Caki2 (cell line): ENCODE data around the gene SMIM20. TPM values are rescaled to one million over a fixed set of nuclear protein-coding genes. Genes with fewer than 3 reads are reported as not detected.

Source experiments
- DNase-seq: peaks from one replicate; pipeline ENCODE4 v3.0.0-alpha.2; 2015; ENCODE audit warnings: low read depth
- in situ Hi-C: cut with HindIII; loops from 2 replicates; pipeline ENCODE4 v1.10.0; 2016; ENCODE audit warnings: low sequenced_read_pairs, low pct_unique_long_range_greater_than_20kb, mixed read lengths
- total RNA-seq: library from RNA; depleted of rRNA; stranded (reverse); fragments of >200 nt; shearing (Covaris generic); gene quantifications from 2 replicates; pipeline ENCODE4 v1.2.3, GENCODE V29; 2014; ENCODE audit warnings: low replicate concordance

The SMIM20 gene
- total RNA-seq, 1 experiment from 2014 or later, result 96.5 TPM

- DNase-seq, result peak; percentile 50
- in situ Hi-C loops, result no loop called here
These were observed 5.7 kb downstream of the SMIM20 start for GRCh38 chr4:25919676-25920075.

- in situ Hi-C loops, result no loop called here
These were observed 7.9 kb downstream of the SMIM20 start for GRCh38 chr4:25921922-25922321.

GRCh38 chr4:25922812-25923369 is 8.9 kb downstream of the SMIM20 start:
- in situ Hi-C loops, result no loop called here
- no peak for DNase-seq

More at GRCh38 chr4:25921922-25922321, 7.9 kb downstream of the SMIM20 start:
- no peak for DNase-seq

GRCh38 chr4:25923745-25924144 is 9.7 kb downstream of the SMIM20 start:
- no peak for DNase-seq
- in situ Hi-C loops, result no loop called here

GRCh38 chr4:25925486-25926201 is 11.6 kb downstream of the SMIM20 start:
- in situ Hi-C loops, result no loop called here
- no peak for DNase-seq

GRCh38 chr4:25926462-25926861 is 12.4 kb downstream of the SMIM20 start:
- in situ Hi-C loops, result no loop called here
- DNase-seq, result no peak

- DNase-seq, result no peak
- in situ Hi-C loops, result no loop called here
These were observed 13.6 kb downstream of the SMIM20 start for GRCh38 chr4:25927361-25928195.

- in situ Hi-C loops, result no loop called here
- no peak for DNase-seq
These were observed 14.6 kb downstream of the SMIM20 start for GRCh38 chr4:25928379-25929297.

GRCh38 chr4:25929298-25929686 is 15.3 kb downstream of the SMIM20 start:
- in situ Hi-C loops, result no loop called here
- no peak for DNase-seq

GRCh38 chr4:25930731-25931354 is 16.8 kb downstream of the SMIM20 start:
- in situ Hi-C loops, result no loop called here
- no peak for DNase-seq

GRCh38 chr4:25936696-25937095 is 22.7 kb downstream of the SMIM20 start:
- in situ Hi-C loops, result no loop called here
- DNase-seq, result no peak

GRCh38 chr4:25937801-25938200 is 23.8 kb downstream of the SMIM20 start:
- DNase-seq, result no peak
- in situ Hi-C loops, result no loop called here

- DNase-seq, result no peak
- in situ Hi-C loops, result no loop called here
These were observed 24.3 kb downstream of the SMIM20 start for GRCh38 chr4:25938366-25938765.

- in situ Hi-C loops, result no loop called here
- no peak for DNase-seq
These were observed 24.8 kb downstream of the SMIM20 start for GRCh38 chr4:25938787-25939186.

GRCh38 chr4:25939330-25939729 is 25.3 kb downstream of the SMIM20 start:
- in situ Hi-C loops, result no loop called here
- no peak for DNase-seq

- DNase-seq, result no peak
- in situ Hi-C loops, result no loop called here
These were observed 27.6 kb downstream of the SMIM20 start for GRCh38 chr4:25941457-25942221.

GRCh38 chr4:25943312-25943711 is 29.3 kb downstream of the SMIM20 start:
- in situ Hi-C loops, result no loop called here

More at GRCh38 chr4:25943312-25943711, 29.3 kb downstream of the SMIM20 start:
- DNase-seq, result no peak
